Left lobe of liver (tissue), 2 donors: Measurements from ENCODE around the gene ASB7. TPM values are rescaled to one million over a fixed set of nuclear protein-coding genes. Genes with fewer than 3 reads are reported as not detected.
"Not testable (repeated sequence)": the region's sequence is repeated elsewhere in the genome, so short reads cannot be mapped to it uniquely, and the experiment has no call there.

ENCODE experiments used
- ATAC-seq: fragments of 200-7000 bp; cut with Tn5 transposase; one replicate; pipeline ENCODE4 v1.9.1; 2020; ENCODE audit warnings: mild to moderate bottlenecking, moderate library complexity
- DNase-seq: peaks from one replicate; pipeline ENCODE4 v3.0.0-alpha.2; 2020; ENCODE audit warnings: low spot score
- total RNA-seq: library from RNA; stranded (reverse); gene quantifications from one replicate; pipeline ENCODE4 v1.2.1, GENCODE V29; 2021
- donor health status: DM: no; HTN: no; CAD: no; lungs with moderate emphysema.
- donor health status: DM: no; HTN: yes; CAD: no.

Gene ASB7
- total RNA-seq, 1 donor from 2014 or later = 7.3 TPM

- no peak for DNase-seq
- ATAC-seq = no peak
Observed at GRCh38 chr15:100648951-100649350, 46.6 kb downstream of the ASB7 start.

GRCh38 chr15:100650685-100651084 is 48.3 kb downstream of the ASB7 start:
- ATAC-seq = peak; percentile 61
- DNase-seq = no peak

- no peak for DNase-seq
- no peak for ATAC-seq
Observed at GRCh38 chr15:100651253-100651652, 48.9 kb downstream of the ASB7 start.

GRCh38 chr15:100652116-100652515 is 49.7 kb downstream of the ASB7 start:
- ATAC-seq (no peak), DNase-seq (no peak)

- DNase-seq (no peak), ATAC-seq (no peak)
Observed at GRCh38 chr15:100653608-100654007, 51.2 kb downstream of the ASB7 start.

- ATAC-seq (no peak), DNase-seq (no peak)
Observed at GRCh38 chr15:100658895-100659294, 56.5 kb downstream of the ASB7 start.

GRCh38 chr15:100661156-100661555 is 58.8 kb downstream of the ASB7 start:
- DNase-seq (no peak), ATAC-seq (no peak)

- DNase-seq (no peak), ATAC-seq (no peak)
Observed at GRCh38 chr15:100663086-100663914, 60.9 kb downstream of the ASB7 start.

- ATAC-seq = no peak
- DNase-seq = no peak
Observed at GRCh38 chr15:100663915-100664281, 61.5 kb downstream of the ASB7 start.

GRCh38 chr15:100665570-100665969 is 63.2 kb downstream of the ASB7 start:
- no peak for DNase-seq
- no peak for ATAC-seq

- no peak for ATAC-seq
- DNase-seq = no peak
Observed at GRCh38 chr15:100667405-100668347, 65.3 kb downstream of the ASB7 start.

- no peak for DNase-seq
Observed at GRCh38 chr15:100668348-100668745, 66.0 kb downstream of the ASB7 start.

GRCh38 chr15:100669260-100669659 is 66.9 kb downstream of the ASB7 start:
- ATAC-seq (no peak), DNase-seq (no peak)

More at GRCh38 chr15:100668348-100668745, 66.0 kb downstream of the ASB7 start:
- ATAC-seq = no peak

GRCh38 chr15:100670505-100671021 is 68.2 kb downstream of the ASB7 start:
- no peak for ATAC-seq
- DNase-seq = no peak

GRCh38 chr15:100671124-100671680 is 68.8 kb downstream of the ASB7 start:
- ATAC-seq (no peak), DNase-seq (no peak)

- DNase-seq (no peak), ATAC-seq (peak; percentile 69)
Observed at GRCh38 chr15:100671858-100672543, 69.6 kb downstream of the ASB7 start.

- no peak for ATAC-seq
- DNase-seq = no peak
Observed at GRCh38 chr15:100672959-100673358, 70.6 kb downstream of the ASB7 start.

GRCh38 chr15:100679151-100679550 is 76.8 kb downstream of the ASB7 start:
- not testable (repeated sequence) for ATAC-seq, DNase-seq

- ATAC-seq (no peak), DNase-seq (no peak)
Observed at GRCh38 chr15:100680726-100681125, 78.3 kb downstream of the ASB7 start.

GRCh38 chr15:100681335-100681746 is 79.0 kb downstream of the ASB7 start:
- ATAC-seq = no peak
- DNase-seq = no peak

- DNase-seq (no peak), ATAC-seq (no peak)
Observed at GRCh38 chr15:100682468-100682867, 80.1 kb downstream of the ASB7 start.
